Activated naive CD4-positive, alpha-beta T cell treated with anti-CD3 and anti-CD28 coated beads for 36 hours (primary cell): ENCODE data around the gene ELMO3. TPM values are rescaled to one million over a fixed set of nuclear protein-coding genes. Genes with fewer than 3 reads are reported as not detected.
A peak's percentile ranks its signal among the peaks of the same experiment; 100 is the strongest.

Source experiments
- CTCF ChIA-PET: fragments of 350-600 bp; sonication (Branson Sonifier 250); formaldehyde crosslinking; loops from one replicate; lab custom pipeline; 2021; ENCODE audit warnings: antibody characterized with exemption; lab: Charles Lee
- DNase-seq: peaks from one replicate; pipeline ENCODE4 v3.0.0-alpha.2; 2020
- H3K27ac Mint-ChIP-seq: one replicate; pipeline ENCODE4 v1.8.0; 2021; ENCODE audit warnings: mild to moderate bottlenecking, mixed read lengths
- H3K27me3 Mint-ChIP-seq: one replicate; pipeline ENCODE4 v1.8.0; 2021; ENCODE audit warnings: low read depth, mixed read lengths
- H3K36me3 Mint-ChIP-seq: one replicate; pipeline ENCODE4 v1.8.0; 2021; ENCODE audit warnings: low read depth, mixed read lengths
- H3K4me1 Mint-ChIP-seq: one replicate; pipeline ENCODE4 v1.8.0; 2021; ENCODE audit warnings: low read depth, mixed read lengths
- H3K4me3 Mint-ChIP-seq: one replicate; pipeline ENCODE4 v1.8.0; 2021; ENCODE audit warnings: mild to moderate bottlenecking, moderate library complexity, mixed read lengths
- H3K9me3 Mint-ChIP-seq: one replicate; pipeline ENCODE4 v1.8.0; 2021; ENCODE audit warnings: mixed read lengths
- intact Hi-C: fragments of 100-400 bp; cut with micrococcal nuclease; formaldehyde crosslinking; loops from one replicate; pipeline ENCODE4 v1.15.1; 2023
- microRNA-seq: library from miRNA; unstranded; fragments of <30 nt; microRNA quantifications from one replicate; pipeline ENCODE4 v1.2.0, GENCODE V29; 2022; ENCODE audit warnings: borderline microRNAs expressed, borderline replicate concordance
- total RNA-seq, 2 experiments: library from RNA; stranded (reverse); gene quantifications; one replicate each; pipeline ENCODE4 v1.2.3, GENCODE V29; 2021

ELMO3 gene
- total RNA-seq, 2 experiments from 2014 or later = 3.8 to 4.4 TPM

- CTCF ChIA-PET = interaction anchor here (0.6 to 1.1 kb wide), 2 partner anchors 10 to 270 kb away, joined by 4 read pairs; no protein-coding TSS in a partner anchor
- H3K36me3 Mint-ChIP-seq = no peaks in the 10 kb centered on the region
- H3K4me3 Mint-ChIP-seq = peak overlapping the region; percentile 71
- peaks cover 30% of the 10 kb centered on the region for H3K4me1 Mint-ChIP-seq
- H3K9me3 Mint-ChIP-seq = no peaks in the 10 kb centered on the region
- peaks cover 8% of the 10 kb centered on the region for H3K27me3 Mint-ChIP-seq
- intact Hi-C loops = no loop called here
- no peak overlapping the region for H3K27ac Mint-ChIP-seq
- DNase-seq = no peak
Measured at GRCh38 chr16:67250045-67250327, 51.1 kb downstream of the ELMO3 start.

DNA sequence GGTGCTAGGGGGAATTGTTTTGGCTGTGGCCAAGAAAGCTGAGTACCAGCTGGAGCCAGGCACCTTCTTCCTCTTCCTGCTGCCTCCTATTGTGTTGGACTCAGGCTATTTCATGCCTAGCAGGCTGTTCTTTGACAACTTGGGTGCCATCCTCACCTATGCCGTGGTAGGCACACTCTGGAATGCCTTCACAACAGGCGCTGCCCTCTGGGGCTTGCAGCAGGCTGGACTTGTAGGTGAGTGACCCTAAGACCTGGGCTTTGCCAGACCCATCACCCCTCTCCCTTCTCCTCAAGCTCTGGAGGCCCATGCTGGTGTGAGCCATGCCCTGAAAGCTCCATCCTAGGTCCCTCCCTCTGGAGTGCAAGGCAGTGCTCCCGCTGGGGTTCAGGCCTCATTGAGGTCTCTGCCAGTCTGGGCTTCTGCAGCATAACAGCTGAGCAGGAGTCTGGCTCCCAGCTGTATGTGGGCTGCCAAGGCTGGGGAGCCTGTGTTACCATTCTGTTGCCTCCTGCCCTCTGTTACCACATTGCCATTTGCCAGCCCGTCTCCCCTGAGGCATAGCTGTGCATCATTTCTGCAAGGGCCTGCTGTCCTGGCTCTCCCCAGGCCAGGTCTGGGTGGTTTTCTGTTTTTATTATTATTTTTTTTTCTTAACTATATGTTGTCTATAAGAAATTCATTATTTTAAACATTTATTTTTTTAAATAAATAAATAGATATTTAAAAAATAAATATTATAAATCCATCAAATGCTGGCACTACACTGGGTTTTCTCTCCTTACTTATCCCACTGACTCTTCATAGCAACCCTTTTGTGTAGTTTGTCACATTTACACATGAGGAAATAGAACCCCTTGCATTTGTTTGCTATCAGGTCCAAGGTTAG is 53.9 kb downstream of the ELMO3 start:
- DNase-seq = no peak
- H3K9me3 Mint-ChIP-seq = no peaks in the 10 kb centered on the region
- peaks cover 12% of the 10 kb centered on the region for H3K27me3 Mint-ChIP-seq
- CTCF ChIA-PET = interaction anchor here (0.7 kb wide), 1 partner anchor 59 kb away, joined by 3 read pairs; no protein-coding TSS in a partner anchor
- peaks cover 17% of the 10 kb centered on the region for H3K4me1 Mint-ChIP-seq
- H3K36me3 Mint-ChIP-seq = peaks cover 4% of the 10 kb centered on the region
- intact Hi-C loops = no loop called here
- H3K4me3 Mint-ChIP-seq = no peak overlapping the region
- no peak overlapping the region for H3K27ac Mint-ChIP-seq

Small RNAs within 50 kb of the gene (microRNA-seq; reads per million reads assigned to microRNA genes)
- 73.5 reads per million, percentile 54 among the genes with 10 or more reads in this experiment for gene MIR328

Other genes starting within 250 kb of the ELMO3 start
- under 1 TPM; 0.17 to 0.55 TPM for gene CES3, start 237.9 kb upstream of the ELMO3 start, total RNA-seq
- 1 to 10 TPM; 4.9 to 5.1 TPM for gene CES4A, start 210.5 kb upstream of the ELMO3 start, total RNA-seq
- 10 to 100 TPM; 79.6 to 86.8 TPM for gene CBFB, start 170.0 kb upstream of the ELMO3 start, total RNA-seq
- 1 to 10 TPM; 7.8 to 8.4 TPM for gene PHAF1, start 89.2 kb upstream of the ELMO3 start, total RNA-seq
- gene B3GNT9, start 48.1 kb upstream of the ELMO3 start, total RNA-seq = 1 to 10 TPM; 1.1 to 1.2 TPM
- 10 to 100 TPM; 17.7 to 21.1 TPM for gene TRADD, start 39.2 kb upstream of the ELMO3 start, total RNA-seq
- 10 to 100 TPM; 13.8 to 15.3 TPM for gene FBXL8, start 39.2 kb upstream of the ELMO3 start, total RNA-seq
- 10 to 100 TPM; 11.1 to 12.3 TPM for gene HSF4, start 34.4 kb upstream of the ELMO3 start, total RNA-seq
- 1 to 10 TPM; 3.8 to 4.4 TPM for gene NOL3, start 28.6 kb upstream of the ELMO3 start, total RNA-seq
- gene MATCAP1, start 15.2 kb upstream of the ELMO3 start, total RNA-seq = 10 to 100 TPM; 21.9 to 24.0 TPM
- gene EXOC3L1, start 9.0 kb upstream of the ELMO3 start, total RNA-seq = not detected
- 10 to 100 TPM; 65.1 to 66.5 TPM for gene E2F4, start 7.0 kb upstream of the ELMO3 start, total RNA-seq
- gene TMEM208, start 28.0 kb downstream of the ELMO3 start, total RNA-seq = 10 to 100 TPM; 24.6 to 29.4 TPM
- 10 to 100 TPM; 70.7 to 73.7 TPM for gene FHOD1, start 48.4 kb downstream of the ELMO3 start, total RNA-seq
- gene SLC9A5, start 49.8 kb downstream of the ELMO3 start, total RNA-seq = 1 to 10 TPM; 5.2 TPM
- 10 to 100 TPM; 14.3 to 14.4 TPM for gene PLEKHG4, start 80.4 kb downstream of the ELMO3 start, total RNA-seq
- 1 to 10 TPM; 1.0 to 1.3 TPM for gene KCTD19, start 127.6 kb downstream of the ELMO3 start, total RNA-seq
- gene LRRC36, start 127.7 kb downstream of the ELMO3 start, total RNA-seq = under 1 TPM in 1 of 2 experiments, not detected in 1; 0.64 TPM
- not detected for gene TPPP3, start 194.4 kb downstream of the ELMO3 start, total RNA-seq
- under 1 TPM; 0.12 to 0.32 TPM for gene ZDHHC1, start 217.3 kb downstream of the ELMO3 start, total RNA-seq
- gene HSD11B2, start 232.0 kb downstream of the ELMO3 start, total RNA-seq = 1 to 10 TPM in 1 of 2 experiments, under 1 TPM in 1; 0.86 to 1.1 TPM